Activated CD4-positive, alpha-beta T cell treated with anti-CD3 and anti-CD28 coated beads for 36 hours (primary cell): ENCODE measurements around the gene HIGD2A. TPM values are rescaled to one million over a fixed set of nuclear protein-coding genes. Genes with fewer than 3 reads are reported as not detected.
"Not testable (repeated sequence)": the region's sequence is repeated elsewhere in the genome, so short reads cannot be mapped to it uniquely, and the experiment has no call there.

Source experiments
- ATAC-seq: fragments of 200-7000 bp; cut with Tn5 transposase; one replicate; pipeline ENCODE4 v1.10.0; 2021; ENCODE audit warnings: mild to moderate bottlenecking, moderate library complexity
- CTCF ChIA-PET: fragments of 350-600 bp; sonication (Branson Sonifier 250); formaldehyde crosslinking; loops from one replicate; lab custom pipeline; 2021; ENCODE audit warnings: antibody characterized with exemption; lab: Charles Lee
- POLR2A ChIA-PET: fragments of 350-600 bp; sonication (Branson Sonifier 250); formaldehyde crosslinking; loops from one replicate; lab custom pipeline; 2021; ENCODE audit warnings: antibody characterized with exemption, inconsistent platforms; lab: Charles Lee
- DNase-seq: peaks from one replicate; pipeline ENCODE4 v3.0.0-alpha.2; 2020
- H3K27ac Mint-ChIP-seq: one replicate; pipeline ENCODE4 v1.8.0; 2021; ENCODE audit warnings: mixed read lengths
- H3K27me3 Mint-ChIP-seq: one replicate; pipeline ENCODE4 v1.8.0; 2021; ENCODE audit warnings: mixed read lengths
- H3K36me3 Mint-ChIP-seq: one replicate; pipeline ENCODE4 v1.8.0; 2021; ENCODE audit warnings: low read depth, mixed read lengths
- H3K4me1 Mint-ChIP-seq: one replicate; pipeline ENCODE4 v1.8.0; 2021; ENCODE audit warnings: mixed read lengths
- H3K4me3 Mint-ChIP-seq: one replicate; pipeline ENCODE4 v1.8.0; 2021; ENCODE audit warnings: mild to moderate bottlenecking, moderate library complexity, mixed read lengths
- H3K9me3 Mint-ChIP-seq: one replicate; pipeline ENCODE4 v1.8.0; 2021; ENCODE audit warnings: low read depth, mixed read lengths
- intact Hi-C, 2 experiments: fragments of 100-400 bp; cut with DNase I in 1 of 2; cut with micrococcal nuclease in 1 of 2; formaldehyde crosslinking; loops; one replicate each; pipeline versions ENCODE4 v1.14.2 to v1.15.1; 2022 to 2024; cut with DNase I, micrococcal nuclease
- total RNA-seq, 2 experiments: library from RNA; stranded (reverse); gene quantifications; one replicate each; pipeline ENCODE4 v1.2.3, GENCODE V29; 2021

Gene HIGD2A
- total RNA-seq, 2 experiments from 2014 or later: 104 to 140 TPM

GRCh38 chr5:176396330-176396729 is 7.8 kb downstream of the HIGD2A start:
- CTCF ChIA-PET: no interaction called here
- Mint-ChIP-seq H3K27me3 (no peaks in the 10 kb centered on the region), H3K36me3 (peaks cover 7% of the 10 kb centered on the region), H3K4me1 (no peaks in the 10 kb centered on the region), H3K9me3 (no peaks in the 10 kb centered on the region), H3K4me3 (no peak overlapping the region), H3K27ac (no peak overlapping the region)
- DNase-seq: no peak
- POLR2A ChIA-PET: no interaction called here
- ATAC-seq: no peak
- intact Hi-C loops: no loop called here

- Mint-ChIP-seq H3K4me3 (no peak overlapping the region), H3K27ac (no peak overlapping the region), H3K9me3 (no peaks in the 10 kb centered on the region), H3K36me3 (peaks cover 10% of the 10 kb centered on the region), H3K4me1 (no peaks in the 10 kb centered on the region), H3K27me3 (no peaks in the 10 kb centered on the region)
- ATAC-seq: no peak
- ChIA-PET CTCF (no interaction called here), POLR2A (no interaction called here)
- DNase-seq: no peak
- intact Hi-C loops: no loop called here
Observed at GRCh38 chr5:176397736-176398420, 9.3 kb downstream of the HIGD2A start.

GRCh38 chr5:176400382-176401156 is 12.0 kb downstream of the HIGD2A start:
- Mint-ChIP-seq H3K4me3 (no peak overlapping the region), H3K27ac (no peak overlapping the region), H3K36me3 (peaks cover 9% of the 10 kb centered on the region), H3K9me3 (no peaks in the 10 kb centered on the region), H3K4me1 (no peaks in the 10 kb centered on the region), H3K27me3 (no peaks in the 10 kb centered on the region)
- ChIA-PET CTCF (interaction anchor here (0.6 kb wide), 1 partner anchor 1306 kb away, joined by 3 read pairs; no protein-coding TSS in a partner anchor), POLR2A (no interaction called here)
- intact Hi-C loops: no loop called here
- DNase-seq: no peak
- ATAC-seq: no peak

GRCh38 chr5:176401281-176402205 is 13.0 kb downstream of the HIGD2A start:
- Mint-ChIP-seq H3K4me1 (no peaks in the 10 kb centered on the region), H3K9me3 (no peaks in the 10 kb centered on the region), H3K27ac (no peak overlapping the region), H3K4me3 (no peak overlapping the region), H3K27me3 (no peaks in the 10 kb centered on the region), H3K36me3 (peaks cover 11% of the 10 kb centered on the region)
- ChIA-PET CTCF (no interaction called here), POLR2A (no interaction called here)
- DNase-seq (no peak), ATAC-seq (no peak)
- intact Hi-C loops: no loop called here

GRCh38 chr5:176405656-176406435 is 17.3 kb downstream of the HIGD2A start:
- H3K4me1 Mint-ChIP-seq: no peaks in the 10 kb centered on the region

GRCh38 chr5:176406436-176407052 is 18.0 kb downstream of the HIGD2A start:
- intact Hi-C loops: no loop called here
- H3K9me3 Mint-ChIP-seq: no peaks in the 10 kb centered on the region
- ATAC-seq (no peak), DNase-seq (no peak)
- no peaks in the 10 kb centered on the region for H3K27me3 Mint-ChIP-seq
- H3K4me1 Mint-ChIP-seq: peaks cover 2% of the 10 kb centered on the region
- CTCF ChIA-PET: no interaction called here
- H3K27ac Mint-ChIP-seq: no peak overlapping the region
- peaks cover 12% of the 10 kb centered on the region for H3K36me3 Mint-ChIP-seq
- no peak overlapping the region for H3K4me3 Mint-ChIP-seq
- POLR2A ChIA-PET: interaction anchor here (0.6 kb wide), 1 partner anchor 616 kb away, joined by 3 read pairs; the partner anchor contains the start of gene ZNF346

More at GRCh38 chr5:176405656-176406435, 17.3 kb downstream of the HIGD2A start:
- CTCF ChIA-PET: no interaction called here
- H3K27ac Mint-ChIP-seq: no peak overlapping the region
- POLR2A ChIA-PET: interaction anchor here (0.6 kb wide), 2 partner anchors 286 to 617 kb away, joined by 3 read pairs; partner anchors contain the start of gene ZNF346
- H3K36me3 Mint-ChIP-seq: peaks cover 11% of the 10 kb centered on the region
- DNase-seq (no peak), ATAC-seq (no peak)
- intact Hi-C loops: no loop called here
- H3K27me3 Mint-ChIP-seq: no peaks in the 10 kb centered on the region
- no peak overlapping the region for H3K4me3 Mint-ChIP-seq
- H3K9me3 Mint-ChIP-seq: no peaks in the 10 kb centered on the region

- Mint-ChIP-seq H3K27me3 (no peaks in the 10 kb centered on the region), H3K36me3 (peaks cover 8% of the 10 kb centered on the region), H3K9me3 (no peaks in the 10 kb centered on the region), H3K27ac (no peak overlapping the region), H3K4me1 (peaks cover 5% of the 10 kb centered on the region), H3K4me3 (no peak overlapping the region)
- ChIA-PET POLR2A (no interaction called here), CTCF (interaction anchor here (1.3 kb wide), 1 partner anchor 9 kb away, joined by 6 read pairs; the partner anchor contains the start of gene CLTB)
- no peak for ATAC-seq
- no peak for DNase-seq
- intact Hi-C loops: no loop called here
Observed at GRCh38 chr5:176407456-176408251, 19.1 kb downstream of the HIGD2A start.

- H3K4me3 Mint-ChIP-seq, H3K27ac Mint-ChIP-seq, H3K27me3 Mint-ChIP-seq, intact Hi-C loops, H3K36me3 Mint-ChIP-seq, H3K4me1 Mint-ChIP-seq, POLR2A ChIA-PET, H3K9me3 Mint-ChIP-seq, DNase-seq, ATAC-seq: not testable (repeated sequence)
- CTCF ChIA-PET: interaction anchor here (0.9 to 1.3 kb wide), 2 partner anchors 8 to 678 kb away, joined by 4 to 6 read pairs; partner anchors contain the start of gene CLTB
Observed at GRCh38 chr5:176408252-176408573, 19.7 kb downstream of the HIGD2A start.

- no peak for ATAC-seq
- DNase-seq: no peak
- Mint-ChIP-seq H3K27ac (no peak overlapping the region), H3K4me1 (peaks cover 9% of the 10 kb centered on the region), H3K36me3 (peaks cover 8% of the 10 kb centered on the region), H3K27me3 (no peaks in the 10 kb centered on the region), H3K4me3 (no peak overlapping the region), H3K9me3 (no peaks in the 10 kb centered on the region)
- ChIA-PET POLR2A (no interaction called here), CTCF (interaction anchor here (0.9 kb wide), 1 partner anchor 677 kb away, joined by 4 read pairs; no protein-coding TSS in a partner anchor)
- intact Hi-C loops: no loop called here
Observed at GRCh38 chr5:176408590-176408989, 20.0 kb downstream of the HIGD2A start.

- POLR2A ChIA-PET: no interaction called here
- no peak for DNase-seq
- ATAC-seq: no peak
- no peak overlapping the region for H3K27ac Mint-ChIP-seq
- CTCF ChIA-PET: interaction anchor here (0.8 kb wide), 1 partner anchor 90 kb away, joined by 4 read pairs; no protein-coding TSS in a partner anchor
- intact Hi-C loops: loop anchor here in 1 of 2 experiments (10.0 kb wide), 2 partner anchors 135 to 165 kb away; partner anchors contain the start of gene CDHR2
- H3K36me3 Mint-ChIP-seq: peaks cover 8% of the 10 kb centered on the region
- peaks cover 21% of the 10 kb centered on the region for H3K4me1 Mint-ChIP-seq
- no peaks in the 10 kb centered on the region for H3K9me3 Mint-ChIP-seq
- no peak overlapping the region for H3K4me3 Mint-ChIP-seq
- H3K27me3 Mint-ChIP-seq: no peaks in the 10 kb centered on the region
Observed at GRCh38 chr5:176409765-176410164, 21.2 kb downstream of the HIGD2A start.
